DMS 273 (cell line): ENCODE results near the gene LMTK2.

Source experiments
- DNase-seq: peaks from one replicate; lab custom pipeline; 2025; ENCODE audit not compliant: unreplicated experiment; lab: John Stamatoyannopoulos, UW

Gene LMTK2

GRCh38 chr7:98135984-98136383 lies 29.3 kb downstream of the LMTK2 start:
- DNase-seq, result no peak

GRCh38 chr7:98136423-98136822 lies 29.8 kb downstream of the LMTK2 start:
- no peak for DNase-seq

- no peak for DNase-seq
Measured at GRCh38 chr7:98137134-98137825, 30.6 kb downstream of the LMTK2 start.

- DNase-seq, result no peak
Measured at GRCh38 chr7:98137826-98138151, 31.1 kb downstream of the LMTK2 start.

- no peak for DNase-seq
Measured at GRCh38 chr7:98138672-98139071, 32.0 kb downstream of the LMTK2 start.

- DNase-seq, result no peak
Measured at GRCh38 chr7:98142658-98143057, 36.0 kb downstream of the LMTK2 start.

GRCh38 chr7:98148607-98149006 lies 41.9 kb downstream of the LMTK2 start:
- no peak for DNase-seq

GRCh38 chr7:98149116-98149692 lies 42.5 kb downstream of the LMTK2 start:
- DNase-seq, result no peak

- no peak for DNase-seq
Measured at GRCh38 chr7:98151884-98152283, 45.2 kb downstream of the LMTK2 start.

GRCh38 chr7:98156700-98157099 lies 50.0 kb downstream of the LMTK2 start:
- DNase-seq, result no peak

GRCh38 chr7:98157761-98158160 lies 51.1 kb downstream of the LMTK2 start:
- DNase-seq, result no peak

- DNase-seq, result no peak
Measured at GRCh38 chr7:98162758-98163157, 56.1 kb downstream of the LMTK2 start.

GRCh38 chr7:98163269-98163668 lies 56.6 kb downstream of the LMTK2 start:
- no peak for DNase-seq

- no peak for DNase-seq
Measured at GRCh38 chr7:98163704-98164494, 57.2 kb downstream of the LMTK2 start.

- peak; percentile 64 for DNase-seq
Measured at GRCh38 chr7:98165827-98166667, 59.4 kb downstream of the LMTK2 start.

- DNase-seq, result no peak
Measured at GRCh38 chr7:98166668-98166970, 60.0 kb downstream of the LMTK2 start.

GRCh38 chr7:98167653-98168052 lies 61.0 kb downstream of the LMTK2 start:
- DNase-seq, result no peak

GRCh38 chr7:98168181-98168903 lies 61.7 kb downstream of the LMTK2 start:
- DNase-seq, result peak; percentile 89

GRCh38 chr7:98168904-98169621 lies 62.4 kb downstream of the LMTK2 start:
- no peak for DNase-seq

- no peak for DNase-seq
Measured at GRCh38 chr7:98170966-98171365, 64.3 kb downstream of the LMTK2 start.
